ENCODE measurements around the gene EMC6. TPM values are rescaled to one million over a fixed set of nuclear protein-coding genes. Genes with fewer than 3 reads are reported as not detected.

Gene EMC6
- total RNA-seq, 4 donors from 2014 or later = 9.8 to 19.4 (median 13.0) TPM

GRCh38 chr17:3681057-3681456 is 12.4 kb downstream of the EMC6 start:
- no peak for TF ChIP-seq CTCF (IDR thresholded peaks at IDR 0.05)
- DNase-seq (ENCODE audit: low spot score) (no peak), ATAC-seq (ENCODE audit: low FRiP score) (no peak)

DNA sequence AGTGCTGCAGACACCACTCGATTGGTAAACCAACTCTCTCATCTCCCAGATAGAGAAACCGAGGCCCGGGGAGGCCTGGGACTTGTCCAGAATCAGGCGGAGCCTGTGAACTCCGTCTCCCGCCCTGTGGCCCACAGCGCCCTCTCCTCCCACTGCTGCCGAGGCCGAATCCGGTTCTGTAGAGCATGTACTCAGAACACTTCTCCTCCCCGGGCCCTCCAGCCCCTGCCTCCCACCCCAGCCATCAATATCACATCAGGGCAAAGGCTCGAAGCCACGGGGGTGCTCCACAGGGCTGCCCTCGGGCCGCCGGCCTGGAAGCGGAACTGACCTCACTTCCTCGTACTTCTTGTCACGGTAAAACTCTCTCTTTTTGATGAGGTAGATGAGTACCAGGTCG is 13.0 kb downstream of the EMC6 start:
- no peak for ATAC-seq (ENCODE audit: low FRiP score)
- no peak for DNase-seq (ENCODE audit: low spot score)
- TF ChIP-seq CTCF (IDR thresholded peaks at IDR 0.05) = no peak

DNA sequence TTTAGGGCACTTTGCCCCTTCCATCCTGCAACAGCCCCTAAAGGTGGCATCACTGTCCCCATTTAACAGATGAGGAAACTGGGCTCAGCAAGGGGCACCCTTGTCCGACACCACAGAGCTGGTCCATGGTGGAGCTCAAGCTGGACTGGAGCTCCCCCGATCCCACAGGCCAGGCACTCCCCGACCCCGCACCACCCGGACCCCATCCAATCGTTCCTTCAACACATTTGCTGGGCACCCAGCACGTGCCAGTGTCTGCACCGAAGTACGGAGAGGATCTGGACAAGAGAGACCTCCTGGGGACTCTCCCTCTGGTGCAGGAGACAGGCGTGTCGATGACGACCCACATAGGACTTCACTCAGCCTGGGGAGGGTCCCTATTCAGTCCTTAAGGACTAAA is 13.4 kb downstream of the EMC6 start:
- DNase-seq (ENCODE audit: low spot score) = no peak
- ATAC-seq (ENCODE audit: low FRiP score) = no peak

DNA sequence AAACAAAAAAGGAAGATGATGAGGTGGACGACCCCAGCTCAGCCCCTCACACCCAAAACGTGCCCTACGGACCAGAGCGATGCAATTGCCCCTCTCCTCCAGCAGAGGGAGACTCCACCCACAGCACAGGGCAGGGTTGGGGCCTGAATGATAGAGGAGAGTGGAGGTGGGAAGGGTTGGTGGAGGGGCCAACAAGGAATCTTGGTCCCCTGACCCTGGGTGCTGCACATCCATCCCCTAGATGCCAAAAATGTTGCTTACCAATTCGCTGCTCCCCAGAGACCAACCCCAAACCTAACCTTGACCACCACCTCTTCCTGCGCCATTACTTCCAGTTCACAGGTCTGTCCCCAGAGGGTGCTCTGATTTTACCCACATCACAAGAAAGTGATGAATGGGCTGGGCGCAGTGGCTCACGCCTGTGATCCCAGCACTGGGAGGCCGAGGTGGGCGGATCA is 14.5 kb downstream of the EMC6 start:
- DNase-seq (ENCODE audit: low spot score) (no peak), ATAC-seq (ENCODE audit: low FRiP score) (no peak)
- TF ChIP-seq CTCF (IDR thresholded peaks at IDR 0.05) = peak in 1 of 3 donors; percentile 46

More for the DNA sequence above, 13.4 kb downstream of the EMC6 start:
- TF ChIP-seq CTCF (IDR thresholded peaks at IDR 0.05) = no peak

DNA sequence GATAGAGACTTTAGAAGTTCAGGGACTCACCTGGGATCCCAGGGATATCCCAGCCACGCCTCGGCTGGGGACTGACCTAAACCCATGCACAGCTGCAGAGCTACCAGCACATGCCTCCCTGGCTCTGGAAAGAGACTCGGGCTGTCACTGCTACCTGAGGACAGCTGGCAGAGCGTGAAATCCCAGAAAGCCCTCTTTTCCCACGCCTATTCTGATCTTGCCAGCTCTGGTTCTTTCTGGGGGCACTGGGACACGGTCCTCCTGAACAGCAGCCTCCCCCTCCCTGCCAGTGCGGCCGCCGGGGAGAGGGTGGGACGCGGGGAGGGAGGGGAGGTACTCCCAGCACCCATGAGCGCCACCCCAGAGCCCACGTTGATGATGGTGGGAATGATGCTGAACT is 16.6 kb downstream of the EMC6 start:
- ATAC-seq (ENCODE audit: low FRiP score) (no peak), DNase-seq (ENCODE audit: low spot score) (no peak)
- no peak for TF ChIP-seq CTCF (IDR thresholded peaks at IDR 0.05)

- no peak for TF ChIP-seq CTCF (IDR thresholded peaks at IDR 0.05)
- DNase-seq (ENCODE audit: low spot score) (no peak), ATAC-seq (ENCODE audit: low FRiP score) (no peak)
These were observed 19.5 kb downstream of the EMC6 start for GRCh38 chr17:3688027-3688553.

GRCh38 chr17:3688852-3689261 is 20.2 kb downstream of the EMC6 start:
- DNase-seq (ENCODE audit: low spot score) (no peak), ATAC-seq (ENCODE audit: low FRiP score) (no peak)
- TF ChIP-seq CTCF (IDR thresholded peaks at IDR 0.05) = no peak
